ENCODE results near the gene G2E3.
A peak's percentile ranks its signal among the peaks of the same experiment; 100 is the strongest.
"Not testable (repeated sequence)": the region's sequence is repeated elsewhere in the genome, so short reads cannot be mapped to it uniquely, and the experiment has no call there.

The G2E3 gene

DNA sequence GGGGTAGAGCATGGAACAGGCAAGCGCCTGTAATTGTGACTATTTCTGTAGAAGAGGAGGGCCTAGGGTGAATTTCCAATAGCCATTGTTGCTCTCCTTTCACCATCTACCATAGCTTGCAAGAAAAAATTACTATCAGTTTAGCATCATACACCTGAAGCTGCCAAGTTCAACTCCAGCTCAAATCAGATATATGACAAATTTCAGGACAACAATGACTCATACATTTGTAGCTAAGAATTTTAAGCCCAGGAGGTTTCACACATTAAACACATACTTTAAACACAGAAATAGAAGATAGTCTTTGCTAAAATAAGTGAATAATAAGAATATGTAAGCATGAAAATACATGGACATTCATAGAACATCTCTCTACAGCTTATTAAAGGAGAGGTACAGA is 17.6 kb upstream of the G2E3 start:
- DNase-seq (ENCODE audit: low spot score in 2 of 2) = no peak
- ATAC-seq (ENCODE audit: low read depth) = no peak
- H3K4me1 Mint-ChIP-seq = no peaks in the 10 kb centered on the region
- H3K4me3 Mint-ChIP-seq = no peak overlapping the region
- H3K27me3 Mint-ChIP-seq = peaks cover 4% of the 10 kb centered on the region
- H3K9me3 Mint-ChIP-seq = peaks cover 2% of the 10 kb centered on the region
- no peak overlapping the region for H3K27ac Mint-ChIP-seq
- no peaks in the 10 kb centered on the region for H3K36me3 Mint-ChIP-seq

DNA sequence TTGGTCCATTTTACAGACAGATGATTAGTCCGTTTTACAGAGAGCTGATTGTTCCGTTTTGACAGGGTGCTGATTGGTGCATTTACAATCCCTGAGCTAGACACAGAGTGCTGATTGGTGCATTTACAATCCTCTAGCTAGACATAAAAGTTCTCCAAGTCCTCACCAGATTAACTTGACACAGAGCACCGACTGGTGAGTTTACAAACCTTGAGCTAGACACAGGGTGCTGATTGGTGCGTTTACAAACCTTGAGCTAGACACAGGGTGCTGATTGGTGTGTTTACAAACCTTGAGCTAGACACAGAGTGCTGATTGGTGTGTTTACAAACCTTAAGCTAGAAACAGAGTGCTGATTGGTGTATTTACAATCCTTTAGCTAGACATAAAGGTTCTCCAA is 12.2 kb upstream of the G2E3 start:
- ATAC-seq (ENCODE audit: low read depth); H3K27ac Mint-ChIP-seq; H3K4me3 Mint-ChIP-seq; H3K27me3 Mint-ChIP-seq; DNase-seq (ENCODE audit: low spot score in 2 of 2); H3K36me3 Mint-ChIP-seq; H3K4me1 Mint-ChIP-seq; H3K9me3 Mint-ChIP-seq: not testable (repeated sequence)

DNA sequence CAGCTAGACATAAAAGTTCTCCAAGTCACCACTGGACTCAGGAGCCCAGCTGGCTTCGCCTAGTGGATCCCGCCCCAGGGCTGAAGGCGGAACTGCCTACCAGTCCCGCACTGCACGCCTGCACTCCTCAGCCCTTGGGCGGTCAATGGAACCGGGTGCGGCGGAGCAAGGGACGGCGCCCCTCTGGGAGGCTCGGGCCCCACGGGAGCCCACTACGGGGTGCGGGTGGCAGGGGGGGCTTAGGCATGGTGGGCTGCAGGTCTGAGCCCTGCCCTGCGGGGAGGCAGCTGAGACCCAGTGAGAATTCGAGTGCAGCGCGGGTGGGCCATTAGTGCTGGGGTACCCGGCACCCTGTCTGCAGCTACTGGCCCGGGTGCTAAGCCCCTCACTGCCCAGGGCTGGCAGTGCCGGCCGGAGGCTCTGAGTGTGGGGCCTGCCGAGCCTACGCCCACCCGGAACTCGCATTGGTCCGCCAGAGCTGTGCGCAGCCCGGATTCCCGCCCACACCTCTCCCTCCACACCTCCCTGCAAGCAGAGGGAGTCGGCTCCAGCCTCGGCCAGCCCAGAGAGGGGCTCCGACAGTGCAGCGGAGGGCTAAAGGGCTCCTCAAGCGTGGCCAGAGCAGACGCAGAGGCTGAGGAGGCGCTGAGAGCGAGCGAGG is 11.4 kb upstream of the G2E3 start:
- H3K27me3 Mint-ChIP-seq = peaks cover 4% of the 10 kb centered on the region
- DNase-seq (ENCODE audit: low spot score in 2 of 2) (no peak), ATAC-seq (ENCODE audit: low read depth) (no peak)
- H3K4me3 Mint-ChIP-seq = no peak overlapping the region
- H3K36me3 Mint-ChIP-seq = peaks cover 4% of the 10 kb centered on the region
- H3K9me3 Mint-ChIP-seq = peaks cover 2% of the 10 kb centered on the region
- no peaks in the 10 kb centered on the region for H3K4me1 Mint-ChIP-seq
- H3K27ac Mint-ChIP-seq = no peak overlapping the region

DNA sequence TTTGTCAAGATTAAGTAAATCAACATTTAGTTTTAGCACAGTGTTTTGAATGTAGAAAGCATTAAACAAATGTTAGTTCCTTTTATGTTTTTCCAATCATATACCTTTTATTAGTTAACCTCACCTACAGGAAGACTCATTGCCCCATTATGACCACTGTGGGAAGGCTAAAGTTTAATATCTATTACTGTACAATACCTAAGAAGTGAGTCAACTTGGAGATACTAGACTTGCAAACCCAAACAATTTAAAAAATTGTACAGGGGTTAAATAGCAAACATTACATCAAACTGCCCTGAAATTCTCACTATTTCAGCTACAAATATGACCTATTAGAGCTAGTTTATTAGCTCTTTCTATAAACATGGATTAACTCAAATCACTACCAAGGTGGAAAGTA is 8.6 kb upstream of the G2E3 start:
- peaks cover 4% of the 10 kb centered on the region for H3K27me3 Mint-ChIP-seq
- DNase-seq (ENCODE audit: low spot score in 2 of 2) = no peak
- peaks cover 4% of the 10 kb centered on the region for H3K36me3 Mint-ChIP-seq
- no peak overlapping the region for H3K4me3 Mint-ChIP-seq
- ATAC-seq (ENCODE audit: low read depth) = no peak
- H3K9me3 Mint-ChIP-seq = peaks cover 2% of the 10 kb centered on the region
- H3K27ac Mint-ChIP-seq = no peak overlapping the region
- peaks cover 3% of the 10 kb centered on the region for H3K4me1 Mint-ChIP-seq

DNA sequence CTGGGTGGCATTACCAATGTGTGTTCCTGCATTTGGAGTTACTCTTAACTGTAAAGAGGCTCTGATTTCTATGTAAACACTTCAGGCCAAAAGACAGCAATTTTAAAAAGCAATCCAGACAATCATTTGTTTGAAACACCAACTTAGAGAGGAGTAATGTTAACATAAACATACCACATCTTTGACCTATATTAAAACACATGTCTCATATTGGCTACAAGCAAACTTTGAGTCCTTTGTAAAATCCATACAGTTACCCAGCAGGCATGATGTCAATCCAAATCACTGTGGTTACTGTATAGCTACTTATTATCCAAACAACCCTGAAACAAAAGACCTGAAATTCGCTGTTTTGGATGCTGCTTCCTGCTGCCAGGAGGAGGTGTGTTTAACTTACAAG is 7.5 kb upstream of the G2E3 start:
- DNase-seq (ENCODE audit: low spot score in 2 of 2) (no peak), ATAC-seq (ENCODE audit: low read depth) (no peak)
- Mint-ChIP-seq H3K36me3 (peaks cover 4% of the 10 kb centered on the region), H3K4me3 (no peak overlapping the region), H3K9me3 (peaks cover 2% of the 10 kb centered on the region), H3K4me1 (peaks cover 3% of the 10 kb centered on the region), H3K27ac (no peak overlapping the region), H3K27me3 (peaks cover 4% of the 10 kb centered on the region)

DNA sequence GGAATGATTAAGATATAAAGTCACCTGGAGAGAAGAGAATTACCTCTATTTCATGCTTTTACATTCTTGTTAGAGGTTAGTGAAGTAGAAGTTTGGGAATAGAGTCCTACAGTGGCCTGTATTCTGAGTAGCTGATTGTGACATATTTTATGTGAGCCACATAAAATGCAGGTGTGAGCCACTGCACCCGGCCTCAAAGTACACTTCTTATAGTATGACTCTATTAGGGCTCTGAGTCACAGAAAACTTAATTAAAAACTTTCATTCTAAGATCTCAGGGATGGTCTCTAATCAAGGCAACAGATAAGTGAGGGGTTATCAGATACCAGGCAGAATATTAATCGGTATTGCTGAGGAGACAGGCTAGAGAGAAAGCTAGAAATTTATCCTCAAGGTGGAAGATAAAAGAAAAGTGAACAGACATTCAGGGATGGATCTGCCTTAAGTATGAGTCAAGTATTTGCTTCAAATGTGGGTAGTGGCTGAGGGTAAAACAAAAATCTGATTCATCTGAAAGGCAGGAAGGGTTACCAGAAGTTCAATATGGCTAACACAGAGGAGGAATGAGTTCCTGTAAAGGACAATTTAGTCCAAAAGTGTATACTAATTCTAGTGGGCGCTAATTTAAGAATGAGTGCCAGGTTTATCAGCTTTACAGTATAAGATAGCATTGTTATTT is 5.5 kb upstream of the G2E3 start:
- no peak overlapping the region for H3K27ac Mint-ChIP-seq
- no peak overlapping the region for H3K4me3 Mint-ChIP-seq
- peaks cover 3% of the 10 kb centered on the region for H3K4me1 Mint-ChIP-seq
- peaks cover 2% of the 10 kb centered on the region for H3K27me3 Mint-ChIP-seq
- peaks cover under 1% of the 10 kb centered on the region for H3K36me3 Mint-ChIP-seq
- no peaks in the 10 kb centered on the region for H3K9me3 Mint-ChIP-seq
- DNase-seq (ENCODE audit: low spot score in 2 of 2) (no peak), ATAC-seq (ENCODE audit: low read depth) (no peak)

DNA sequence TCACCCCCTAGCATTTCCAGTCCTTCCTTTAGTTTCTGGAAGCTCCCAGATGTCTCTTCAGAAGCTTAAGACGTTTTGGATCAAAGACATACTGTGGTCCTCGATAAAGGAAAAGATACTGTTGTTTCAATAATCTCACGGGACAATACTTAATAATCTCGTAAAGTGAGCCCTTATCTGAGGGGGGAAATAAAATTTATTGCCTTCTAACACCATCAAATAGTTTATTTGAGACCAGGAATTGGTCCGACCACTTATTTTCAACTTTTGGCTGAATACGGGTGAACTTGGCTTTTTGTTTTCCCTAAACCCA is 640 bp upstream of the G2E3 start:
- Mint-ChIP-seq H3K27ac (peak overlapping the region; percentile 94), H3K27me3 (no peaks in the 10 kb centered on the region), H3K9me3 (no peaks in the 10 kb centered on the region), H3K4me3 (peak overlapping the region; percentile 100), H3K4me1 (peaks cover 13% of the 10 kb centered on the region), H3K36me3 (peaks cover 7% of the 10 kb centered on the region)
- DNase-seq (ENCODE audit: low spot score in 2 of 2) = no peak
- ATAC-seq (ENCODE audit: low read depth) = no peak

DNA sequence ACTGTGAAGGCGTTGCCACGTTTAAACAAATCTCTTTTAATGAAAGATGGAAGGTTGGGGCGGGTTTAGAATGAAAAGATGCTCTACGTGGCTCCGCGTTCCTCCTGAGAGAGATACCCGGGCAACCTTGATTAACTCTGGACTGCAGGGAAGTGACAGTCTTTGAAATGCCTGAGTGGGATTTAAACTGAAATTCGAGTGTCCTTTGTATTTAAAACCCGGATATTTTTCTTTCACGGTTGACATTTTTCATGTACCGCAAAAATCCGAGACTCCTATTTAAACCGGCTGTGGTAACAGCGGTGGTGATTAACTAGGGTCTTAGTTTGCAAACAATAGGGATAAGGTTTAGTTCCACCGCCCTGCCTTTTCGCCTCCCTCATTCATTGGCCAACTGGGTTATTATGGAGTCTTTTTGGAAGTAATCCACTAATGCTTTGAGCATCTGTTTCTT is 707 bp downstream of the G2E3 start:
- no peak for DNase-seq (ENCODE audit: low spot score in 2 of 2)
- ATAC-seq (ENCODE audit: low read depth) = peak; percentile 12
- H3K9me3 Mint-ChIP-seq = no peaks in the 10 kb centered on the region
- no peaks in the 10 kb centered on the region for H3K27me3 Mint-ChIP-seq
- peak overlapping the region; percentile 94 for H3K27ac Mint-ChIP-seq
- H3K4me1 Mint-ChIP-seq = peaks cover 18% of the 10 kb centered on the region
- H3K4me3 Mint-ChIP-seq = peak overlapping the region; percentile 100
- peaks cover 7% of the 10 kb centered on the region for H3K36me3 Mint-ChIP-seq

DNA sequence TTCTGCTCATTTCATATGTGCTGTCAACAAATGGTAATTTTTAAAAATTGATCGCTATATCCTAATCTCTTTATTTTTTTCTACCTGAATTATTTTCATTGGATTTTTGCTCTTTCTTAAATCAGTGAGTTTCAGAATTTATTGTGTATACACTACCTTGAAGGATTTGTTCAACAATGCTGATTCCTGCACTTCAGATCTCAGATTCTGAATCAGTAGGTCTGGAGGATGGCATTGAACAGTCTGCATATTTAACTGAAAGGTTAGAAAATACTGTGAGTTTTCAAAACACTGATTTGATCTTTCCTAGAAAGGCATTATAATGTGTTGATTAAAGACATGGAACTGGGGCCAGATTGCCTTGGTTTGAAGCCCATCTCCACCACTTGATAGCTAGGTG is 1.6 kb downstream of the G2E3 start:
- Mint-ChIP-seq H3K27ac (peak overlapping the region; percentile 67), H3K4me3 (peak overlapping the region; percentile 79), H3K27me3 (no peaks in the 10 kb centered on the region), H3K4me1 (peaks cover 20% of the 10 kb centered on the region), H3K36me3 (peaks cover 7% of the 10 kb centered on the region), H3K9me3 (no peaks in the 10 kb centered on the region)
- ATAC-seq (ENCODE audit: low read depth) = no peak
- no peak for DNase-seq (ENCODE audit: low spot score in 2 of 2)

DNA sequence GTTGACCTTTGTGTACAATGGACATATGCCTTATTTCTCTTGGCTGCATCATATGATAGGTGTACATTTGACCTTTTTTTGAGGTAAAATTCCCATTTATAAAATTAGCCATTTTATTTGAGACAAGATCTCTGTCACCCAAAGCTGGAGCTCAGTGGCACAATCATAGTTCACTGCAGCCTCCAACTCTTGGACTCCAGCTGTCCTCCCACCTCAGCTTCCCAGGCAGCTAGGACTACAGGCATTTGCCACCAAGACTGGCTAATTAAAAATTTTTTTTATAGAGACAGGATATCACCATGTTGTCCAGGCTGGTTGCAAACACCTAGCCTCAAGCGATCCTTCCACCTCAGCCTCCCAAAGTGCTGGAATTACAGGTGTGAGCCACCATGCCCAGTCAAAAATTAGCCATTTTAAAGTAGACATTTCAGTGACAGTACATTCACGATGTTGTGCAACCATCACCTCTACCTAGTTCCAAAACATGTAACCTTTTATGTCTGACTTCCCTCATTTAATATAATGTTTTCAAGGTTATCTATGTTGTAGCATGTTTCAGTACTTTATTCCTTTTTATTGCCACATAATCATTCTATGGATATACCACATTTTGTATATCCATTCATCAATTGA is 5.4 kb downstream of the G2E3 start:
- no peak overlapping the region for H3K4me3 Mint-ChIP-seq
- peaks cover 9% of the 10 kb centered on the region for H3K36me3 Mint-ChIP-seq
- H3K4me1 Mint-ChIP-seq = peaks cover 41% of the 10 kb centered on the region
- no peaks in the 10 kb centered on the region for H3K9me3 Mint-ChIP-seq
- ATAC-seq (ENCODE audit: low read depth) (no peak), DNase-seq (ENCODE audit: low spot score in 2 of 2) (no peak)
- no peaks in the 10 kb centered on the region for H3K27me3 Mint-ChIP-seq
- no peak overlapping the region for H3K27ac Mint-ChIP-seq

DNA sequence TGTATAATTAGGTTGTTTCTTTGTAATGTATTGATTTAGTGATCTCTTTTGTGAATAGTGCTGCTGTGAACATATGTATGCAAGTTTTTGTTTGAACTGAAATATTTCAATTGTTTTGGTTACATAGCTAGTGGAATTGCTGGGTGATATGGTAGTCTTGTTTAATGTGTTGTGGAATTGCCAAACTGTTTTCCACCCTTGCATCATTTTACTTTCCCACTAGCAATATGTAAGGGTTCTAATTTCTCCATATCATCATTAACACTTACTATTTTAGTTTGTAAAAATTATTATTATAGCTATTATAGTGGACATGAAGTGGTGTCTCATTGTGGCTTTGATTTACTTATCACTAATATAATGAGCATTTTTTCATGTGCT is 5.9 kb downstream of the G2E3 start:
- Mint-ChIP-seq H3K4me1 (peaks cover 44% of the 10 kb centered on the region), H3K36me3 (peaks cover 9% of the 10 kb centered on the region), H3K27me3 (no peaks in the 10 kb centered on the region), H3K9me3 (no peaks in the 10 kb centered on the region), H3K4me3 (no peak overlapping the region), H3K27ac (no peak overlapping the region)
- DNase-seq (ENCODE audit: low spot score in 2 of 2) (no peak), ATAC-seq (ENCODE audit: low read depth) (no peak)

DNA sequence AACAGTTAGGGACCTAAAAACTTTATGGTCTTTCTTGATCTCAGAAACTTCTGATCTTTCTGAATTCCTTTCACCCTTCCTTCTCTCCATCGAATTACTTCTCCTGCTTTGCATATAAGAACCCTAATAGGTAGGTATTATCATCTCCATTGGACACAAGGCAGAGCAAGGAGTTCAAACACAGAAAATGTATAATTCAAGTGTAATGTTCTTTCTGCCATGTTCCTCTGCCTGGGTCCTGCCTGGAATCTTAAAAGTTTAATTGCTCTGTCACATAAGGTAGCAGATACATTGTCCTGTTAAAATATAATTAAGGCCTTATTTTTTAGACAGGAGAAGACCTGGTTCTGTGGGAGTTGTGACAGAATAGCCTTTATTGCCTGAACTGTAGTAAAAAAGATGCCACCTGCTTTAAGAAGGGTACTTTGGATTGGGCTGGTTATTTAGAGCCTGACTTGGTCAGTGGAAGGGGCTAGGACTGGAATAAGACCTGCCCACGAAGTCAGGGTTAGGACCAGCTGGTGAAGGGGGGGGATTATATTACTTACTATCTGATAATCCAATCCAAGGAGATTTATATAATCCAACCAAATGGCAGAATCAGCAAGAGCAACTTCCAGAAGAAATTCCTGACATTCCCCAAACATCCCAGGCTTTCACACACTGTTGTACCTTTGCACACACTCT is 10.4 kb downstream of the G2E3 start:
- peaks cover 52% of the 10 kb centered on the region for H3K4me1 Mint-ChIP-seq
- no peak overlapping the region for H3K27ac Mint-ChIP-seq
- H3K4me3 Mint-ChIP-seq = no peak overlapping the region
- no peak for ATAC-seq (ENCODE audit: low read depth)
- H3K27me3 Mint-ChIP-seq = no peaks in the 10 kb centered on the region
- H3K9me3 Mint-ChIP-seq = no peaks in the 10 kb centered on the region
- H3K36me3 Mint-ChIP-seq = peaks cover 4% of the 10 kb centered on the region
- DNase-seq (ENCODE audit: low spot score in 2 of 2) = no peak

DNA sequence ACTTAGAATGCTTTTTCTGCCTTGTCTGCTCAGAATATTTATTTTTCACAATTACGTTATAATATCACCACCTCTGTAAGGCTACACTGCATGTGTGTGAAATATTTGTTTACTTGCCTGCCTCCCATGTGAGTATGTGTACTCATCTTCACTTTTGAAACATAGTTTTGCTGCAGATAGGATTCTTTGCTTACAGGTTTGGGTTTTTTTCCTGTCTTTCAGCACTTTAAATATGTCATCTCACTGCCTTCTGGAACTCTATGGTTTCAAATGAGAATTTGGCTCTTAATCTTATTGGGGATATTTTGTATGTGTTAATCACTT is 10.9 kb downstream of the G2E3 start:
- H3K4me1 Mint-ChIP-seq = peaks cover 52% of the 10 kb centered on the region
- no peak overlapping the region for H3K4me3 Mint-ChIP-seq
- H3K36me3 Mint-ChIP-seq = peaks cover 6% of the 10 kb centered on the region
- ATAC-seq (ENCODE audit: low read depth) (no peak), DNase-seq (ENCODE audit: low spot score in 2 of 2) (no peak)
- no peaks in the 10 kb centered on the region for H3K9me3 Mint-ChIP-seq
- no peak overlapping the region for H3K27ac Mint-ChIP-seq
- H3K27me3 Mint-ChIP-seq = no peaks in the 10 kb centered on the region

DNA sequence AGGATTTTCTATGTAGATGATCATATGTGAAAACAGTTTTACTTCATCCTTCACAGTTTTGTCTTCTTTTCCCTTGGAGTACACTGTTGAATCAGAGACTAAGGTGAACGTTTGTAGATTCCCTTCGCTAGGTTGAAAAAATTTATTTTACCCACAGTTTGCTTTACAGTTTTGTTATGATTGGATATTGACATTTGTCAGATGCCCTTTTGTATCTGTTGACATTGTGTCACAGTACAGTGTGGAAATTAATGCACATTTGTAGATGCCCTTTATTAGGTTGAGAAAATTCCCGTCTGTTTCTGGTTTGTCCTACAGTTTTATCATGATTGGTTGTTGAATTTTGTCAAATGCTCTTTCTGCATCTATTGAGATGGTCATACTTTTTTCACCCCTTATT is 13.3 kb downstream of the G2E3 start:
- Mint-ChIP-seq H3K4me3 (no peak overlapping the region), H3K9me3 (no peaks in the 10 kb centered on the region), H3K27me3 (no peaks in the 10 kb centered on the region), H3K4me1 (peaks cover 56% of the 10 kb centered on the region), H3K27ac (no peak overlapping the region), H3K36me3 (peaks cover 7% of the 10 kb centered on the region)
- ATAC-seq (ENCODE audit: low read depth) = no peak
- no peak for DNase-seq (ENCODE audit: low spot score in 2 of 2)
